ENCODE measurements around the gene PLPP4. TPM values are rescaled to one million over a fixed set of nuclear protein-coding genes. Genes with fewer than 3 reads are reported as not detected.

The PLPP4 gene
- total RNA-seq: not detected

DNA sequence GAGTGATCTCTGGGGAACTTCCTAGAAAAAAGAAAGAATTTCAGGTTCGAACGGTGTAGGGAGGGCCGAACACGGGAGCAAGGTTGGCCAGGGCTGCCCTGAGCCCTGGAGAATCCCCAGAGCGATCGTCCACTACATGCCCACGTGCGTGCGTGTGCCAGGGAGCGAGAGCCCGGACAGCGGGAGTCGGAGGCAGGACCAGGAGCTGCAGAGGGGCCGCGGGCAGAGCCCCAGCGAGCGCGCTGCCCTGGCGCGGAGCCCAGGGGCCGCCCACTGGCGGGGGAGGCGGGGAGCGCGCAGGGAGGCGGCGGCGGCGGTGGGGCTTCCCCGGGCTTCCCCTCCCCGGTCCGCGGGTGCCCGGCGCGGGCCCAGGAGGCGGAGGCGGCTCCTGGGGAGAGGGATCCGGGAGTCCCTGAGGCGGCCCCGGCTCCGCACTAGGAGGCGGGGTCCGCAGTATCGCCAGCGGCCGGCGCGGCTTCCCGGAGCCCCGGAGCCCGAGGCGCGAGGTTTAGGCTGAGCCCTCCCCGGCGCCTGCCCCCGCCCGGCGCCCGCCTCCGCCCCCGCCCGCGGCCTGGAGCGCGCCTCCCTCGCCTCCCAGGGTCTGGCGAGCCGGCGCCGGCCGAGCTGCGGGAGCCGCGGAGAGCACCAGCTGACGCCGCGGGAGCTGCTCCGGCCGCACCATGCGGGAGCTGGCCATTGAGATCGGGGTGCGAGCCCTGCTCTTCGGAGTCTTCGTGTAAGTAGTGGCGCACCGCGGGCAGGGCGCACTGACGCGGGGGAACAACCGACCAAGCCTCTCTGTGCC, at the start of gene PLPP4:
Gene PLPP4, plus strand, starts transcription at position 602 of the 805 bp plus-strand sequence. Its CDS starts 79 bp downstream, at position 681.
- intact Hi-C loops (cut with DNase I): no loop called here
- Histone ChIP-seq H3K9me3 (no peaks in the 10 kb centered on the region), H3K27me3 (peaks cover 5% of the 10 kb centered on the region), H3K27ac (no peak within 1 kb of the TSS), H3K4me3 (peak within 1 kb of the TSS; percentile 45 to 61), H3K36me3 (no peaks in the 10 kb centered on the region), H3K4me1 (peaks cover 0 to 7% of the 10 kb centered on the region in 2 donors)
- TF ChIP-seq, protein P1, sequence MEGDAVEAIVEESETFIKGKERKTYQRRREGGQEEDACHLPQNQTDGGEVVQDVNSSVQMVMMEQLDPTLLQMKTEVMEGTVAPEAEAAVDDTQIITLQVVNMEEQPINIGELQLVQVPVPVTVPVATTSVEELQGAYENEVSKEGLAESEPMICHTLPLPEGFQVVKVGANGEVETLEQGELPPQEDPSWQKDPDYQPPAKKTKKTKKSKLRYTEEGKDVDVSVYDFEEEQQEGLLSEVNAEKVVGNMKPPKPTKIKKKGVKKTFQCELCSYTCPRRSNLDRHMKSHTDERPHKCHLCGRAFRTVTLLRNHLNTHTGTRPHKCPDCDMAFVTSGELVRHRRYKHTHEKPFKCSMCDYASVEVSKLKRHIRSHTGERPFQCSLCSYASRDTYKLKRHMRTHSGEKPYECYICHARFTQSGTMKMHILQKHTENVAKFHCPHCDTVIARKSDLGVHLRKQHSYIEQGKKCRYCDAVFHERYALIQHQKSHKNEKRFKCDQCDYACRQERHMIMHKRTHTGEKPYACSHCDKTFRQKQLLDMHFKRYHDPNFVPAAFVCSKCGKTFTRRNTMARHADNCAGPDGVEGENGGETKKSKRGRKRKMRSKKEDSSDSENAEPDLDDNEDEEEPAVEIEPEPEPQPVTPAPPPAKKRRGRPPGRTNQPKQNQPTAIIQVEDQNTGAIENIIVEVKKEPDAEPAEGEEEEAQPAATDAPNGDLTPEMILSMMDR (IDR thresholded peaks at IDR 0.05): no peak
- no peak for DNase-seq (ENCODE audit: low spot score in 2 of 2)

DNA sequence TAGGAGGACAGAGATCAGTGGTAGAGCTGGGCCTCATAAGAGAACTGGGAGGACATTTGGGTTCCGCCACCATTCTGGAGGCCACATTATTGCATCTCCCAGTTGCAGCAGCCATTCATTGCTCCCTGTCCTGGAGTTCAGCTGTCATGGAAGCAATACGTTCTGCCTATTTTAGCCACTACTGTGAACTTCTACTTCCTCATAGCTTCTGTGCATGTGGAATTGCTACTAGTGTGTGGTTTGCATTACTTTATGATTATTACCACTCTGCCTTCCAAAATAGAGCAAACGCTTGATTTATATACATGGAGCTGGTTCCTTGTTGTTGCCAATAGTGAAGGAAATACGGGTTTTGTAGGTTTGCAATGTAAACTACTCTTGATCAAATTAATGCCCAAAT, 47.2 kb upstream of the PLPP4 start:
- DNase-seq (ENCODE audit: low spot score in 2 of 2): no peak
- no peaks in the 10 kb centered on the region for H3K36me3 ChIP-seq
- H3K9me3 ChIP-seq: no peaks in the 10 kb centered on the region
- H3K4me1 ChIP-seq: no peaks in the 10 kb centered on the region
- no peak overlapping the region for H3K27ac ChIP-seq
- H3K27me3 ChIP-seq: no peaks in the 10 kb centered on the region
- TF ChIP-seq, protein P1 (IDR thresholded peaks at IDR 0.05): no peak
- intact Hi-C loops (cut with DNase I): no loop called here
- no peak overlapping the region for H3K4me3 ChIP-seq

DNA sequence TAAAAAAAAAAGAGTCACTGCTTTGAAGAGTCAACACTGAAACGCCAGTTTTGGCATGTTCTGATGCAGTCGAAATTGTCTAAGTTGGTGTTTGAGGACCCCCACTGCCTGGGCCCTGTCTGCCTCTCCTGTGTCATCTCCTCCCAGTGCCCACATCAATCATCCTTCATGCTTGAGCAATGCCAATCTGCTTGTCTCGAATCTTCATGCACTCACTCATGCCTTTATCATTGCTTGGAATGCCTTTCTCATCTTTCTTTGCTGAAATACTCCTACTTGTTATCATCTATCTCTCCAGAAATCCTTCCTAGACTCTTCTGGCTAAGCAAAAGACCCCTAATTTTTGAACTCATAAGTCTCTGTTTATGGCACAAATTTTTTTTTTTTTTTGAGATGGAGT, 42.1 kb upstream of the PLPP4 start:
- H3K27me3 ChIP-seq: no peaks in the 10 kb centered on the region
- intact Hi-C loops (cut with DNase I): no loop called here
- no peak overlapping the region for H3K4me3 ChIP-seq
- H3K27ac ChIP-seq: no peak overlapping the region
- no peaks in the 10 kb centered on the region for H3K36me3 ChIP-seq
- no peaks in the 10 kb centered on the region for H3K4me1 ChIP-seq
- no peaks in the 10 kb centered on the region for H3K9me3 ChIP-seq
- TF ChIP-seq, protein P1 (IDR thresholded peaks at IDR 0.05): no peak
- DNase-seq (ENCODE audit: low spot score in 2 of 2): no peak

DNA sequence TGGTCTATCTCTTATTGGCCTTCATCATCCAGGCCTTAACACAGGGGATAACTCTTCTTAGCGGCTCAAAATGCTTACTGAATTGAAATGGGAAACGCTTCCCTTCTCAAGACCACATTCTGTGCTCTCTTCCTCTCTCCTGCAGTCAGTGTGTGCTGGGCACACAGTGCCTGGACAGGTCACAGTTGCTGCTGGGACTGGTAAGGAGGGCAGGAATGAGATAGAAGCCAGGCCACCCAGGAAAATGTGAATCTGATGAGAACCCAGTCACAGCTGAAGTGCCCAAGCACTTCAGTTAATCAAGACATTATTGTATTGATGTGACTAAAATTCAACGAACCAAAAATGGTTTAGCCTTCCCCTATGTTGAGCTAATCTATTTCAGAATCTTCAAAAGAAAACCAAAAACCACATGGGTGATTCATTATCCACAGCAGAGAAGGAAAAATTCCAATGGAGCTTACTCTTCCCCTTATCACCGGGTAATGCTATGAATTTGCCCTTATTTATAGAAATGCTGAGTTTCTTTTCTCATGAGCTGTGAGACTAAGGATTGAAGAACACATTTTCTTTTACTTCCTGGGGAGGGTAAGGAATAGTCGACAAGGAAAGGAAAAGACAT, 41.2 kb upstream of the PLPP4 start:
- DNase-seq (ENCODE audit: low spot score in 2 of 2): no peak
- H3K27ac ChIP-seq: no peak overlapping the region
- H3K4me3 ChIP-seq: no peak overlapping the region

DNA sequence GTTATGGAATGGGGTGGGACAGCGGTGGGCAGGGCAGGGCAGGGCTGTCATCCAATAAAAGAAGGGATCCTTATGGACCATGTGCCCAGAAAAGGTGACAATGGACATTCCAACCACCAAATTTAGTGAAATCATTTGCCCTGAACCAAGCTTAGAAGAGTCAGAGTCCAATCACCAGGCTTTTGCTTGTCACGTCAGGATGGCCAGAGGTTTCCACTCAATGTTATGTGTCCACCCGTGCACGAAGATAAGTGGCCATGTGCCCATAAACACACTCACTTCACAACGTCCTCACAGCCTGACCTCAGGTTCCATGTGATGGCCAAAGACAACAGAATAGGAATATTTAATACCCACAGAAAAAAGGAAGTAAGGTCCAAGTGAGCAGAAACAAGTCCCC, 36.6 kb upstream of the PLPP4 start:
- Histone ChIP-seq H3K4me3 (no peak overlapping the region), H3K9me3 (no peaks in the 10 kb centered on the region), H3K27me3 (no peaks in the 10 kb centered on the region), H3K36me3 (no peaks in the 10 kb centered on the region), H3K4me1 (no peaks in the 10 kb centered on the region), H3K27ac (no peak overlapping the region)
- no peak for DNase-seq (ENCODE audit: low spot score in 2 of 2)
- intact Hi-C loops (cut with DNase I): no loop called here
- TF ChIP-seq, protein P1 (IDR thresholded peaks at IDR 0.05): no peak

More for the DNA sequence above, 41.2 kb upstream of the PLPP4 start:
- TF ChIP-seq, protein P1 (IDR thresholded peaks at IDR 0.05): no peak
- Histone ChIP-seq H3K9me3 (no peaks in the 10 kb centered on the region), H3K27me3 (no peaks in the 10 kb centered on the region), H3K4me1 (no peaks in the 10 kb centered on the region), H3K36me3 (no peaks in the 10 kb centered on the region)
- intact Hi-C loops (cut with DNase I): no loop called here
